ENCODE results near the gene POMGNT1. TPM values are rescaled to one million over a fixed set of nuclear protein-coding genes. Genes with fewer than 3 reads are reported as not detected.

The POMGNT1 gene
- 84.8 and 92.5 TPM in 2 replicates for total RNA-seq (2014; rRNA removed)
- percentile 61 among the genes with signal in this experiment for Bru-seq, nascent RNA
- BruChase-seq, experiment 1, labeled RNA remaining after a 6-hour chase: percentile 67 among the genes with signal in this experiment
- BruChase-seq, experiment 2, labeled RNA remaining after a 2-hour chase: percentile 67 among the genes with signal in this experiment
- long read RNA-seq, transcript POMGNT1-201 (22 exons, 2,728 nt): major isoform, 137 of 219 reads
- long read RNA-seq, partial matches to known transcripts: 23 of 219 reads
- long read RNA-seq, other reads (novel, unspliced or antisense): 58 of 219 reads

- H4K20me1 ChIP-seq (ENCODE audit: low read length): no peaks in the 10 kb centered on the region
- no peak for TF ChIP-seq EZH2phosphoT487 (IDR thresholded peaks at IDR 0.05; ENCODE audit: borderline replicate concordance, low read length)
- TF ChIP-seq CTCF (conservative IDR thresholded peaks at IDR 0.05; ENCODE audit: low read depth, low read length): peak; percentile 51; the same call in 1 of the 2 replicates
- H3K4me3 ChIP-seq (ENCODE audit: low read length): peak within 1 kb of the TSS; percentile 95
- H3K79me2 ChIP-seq (ENCODE audit: low read length): peaks cover 23% of the 10 kb centered on the region
- POLR2A ChIA-PET (ENCODE audit: unreplicated experiment): no interaction called here
- H3K9ac ChIP-seq (ENCODE audit: low read length): peak within 1 kb of the TSS; percentile 95
- BruUV-seq (replicated peaks): TSS peak; percentile 67
- H3F3A ChIP-seq (ENCODE audit: low read length, unreplicated experiment): no peaks in the 10 kb centered on the region
- H3K9me3 ChIP-seq (ENCODE audit: low read length): no peaks in the 10 kb centered on the region
- H3K4me1 ChIP-seq (ENCODE audit: insufficient read depth, low read length): peaks cover 9% of the 10 kb centered on the region
- ATAC-seq (peak; percentile 90), DNase-seq (peak; percentile 65)
- peak within 1 kb of the TSS; percentile 72 for H3K27ac ChIP-seq (ENCODE audit: low read length)
- H3K4me2 ChIP-seq (ENCODE audit: low read length): peak within 1 kb of the TSS; percentile 99
- intact Hi-C loops (cut with micrococcal nuclease): loop anchor here (1.0 kb wide), 2 partner anchors 15 to 25 kb away; no protein-coding TSS in a partner anchor
- CTCF ChIA-PET: interaction anchor here (0.6 to 1.6 kb wide), 3 partner anchors 15 to 63 kb away, joined by 3 to 7 read pairs (median 4); no protein-coding TSS in a partner anchor
- no peaks in the 10 kb centered on the region for H3K9me2 ChIP-seq (replicated peaks; ENCODE audit: low read length)
- peak within 1 kb of the TSS; percentile 98 for H2AFZ ChIP-seq (ENCODE audit: low read length)
- H3K36me3 ChIP-seq (ENCODE audit: low read depth, low read length): no peaks in the 10 kb centered on the region; the same call in 1 of the 2 replicates
- H3K27me3 ChIP-seq (ENCODE audit: low read length): no peaks in the 10 kb centered on the region
Observed at GRCh38 chr1:46197964-46198811, at the start of gene POMGNT1. Gene POMGNT1, minus strand, starts transcription at chr1:46198434. Its CDS starts 613 bp downstream, at chr1:46197821.

GRCh38 chr1:46247436-46248121, 49.3 kb upstream of the POMGNT1 start, which contains the start of gene RAD54L:
Gene RAD54L, plus strand, starts transcription at chr1:46247763. Its CDS starts 643 bp downstream, at chr1:46248406.
- BruUV-seq (replicated peaks): no TSS peak
- DNase-seq: peak; percentile 99
- H3K9me3 ChIP-seq (ENCODE audit: low read length): no peaks in the 10 kb centered on the region
- peak; percentile 89 for ATAC-seq
- H3K36me3 ChIP-seq (ENCODE audit: low read depth, low read length): peaks cover 23% of the 10 kb centered on the region
- H3K4me1 ChIP-seq (ENCODE audit: insufficient read depth, low read length): peaks cover 22% of the 10 kb centered on the region
- H3K27ac ChIP-seq (ENCODE audit: low read length): peak within 1 kb of the TSS; percentile 50
- H4K20me1 ChIP-seq (ENCODE audit: low read length): no peaks in the 10 kb centered on the region
- TF ChIP-seq EZH2phosphoT487 (IDR thresholded peaks at IDR 0.05; ENCODE audit: borderline replicate concordance, low read length): no peak
- H3K4me3 ChIP-seq (ENCODE audit: low read length): peak within 1 kb of the TSS; percentile 96
- no peaks in the 10 kb centered on the region for H3K27me3 ChIP-seq (ENCODE audit: low read length)
- no peaks in the 10 kb centered on the region for H3K9me2 ChIP-seq (replicated peaks; ENCODE audit: low read length)
- H3F3A ChIP-seq (ENCODE audit: low read length, unreplicated experiment): no peaks in the 10 kb centered on the region
- peaks cover 28% of the 10 kb centered on the region for H3K79me2 ChIP-seq (ENCODE audit: low read length)
- peak within 1 kb of the TSS; percentile 97 for H2AFZ ChIP-seq (ENCODE audit: low read length)
- POLR2A ChIA-PET (ENCODE audit: unreplicated experiment): interaction anchor here (0.5 to 1.0 kb wide), 10 partner anchors 11 to 116 kb away, joined by 3 to 47 read pairs (median 5); partner anchors contain the start of genes LRRC41 and UQCRH
- peak within 1 kb of the TSS; percentile 91 for H3K9ac ChIP-seq (ENCODE audit: low read length)
- H3K4me2 ChIP-seq (ENCODE audit: low read length): peak within 1 kb of the TSS; percentile 99
- intact Hi-C loops (cut with micrococcal nuclease): loop anchor here (10.0 kb wide), 1 partner anchor 57 kb away; the partner anchor contains the start of genes LRRC41 and UQCRH
- CTCF ChIA-PET: interaction anchor here (0.6 to 1.1 kb wide), 6 partner anchors 10 to 212 kb away, joined by 3 to 11 read pairs (median 4); no protein-coding TSS in a partner anchor
